ENCODE data around the gene HLA-DRB5.
"Not testable (repeated sequence)": the region's sequence is repeated elsewhere in the genome, so short reads cannot be mapped to it uniquely, and the experiment has no call there.

HLA-DRB5 gene

DNA sequence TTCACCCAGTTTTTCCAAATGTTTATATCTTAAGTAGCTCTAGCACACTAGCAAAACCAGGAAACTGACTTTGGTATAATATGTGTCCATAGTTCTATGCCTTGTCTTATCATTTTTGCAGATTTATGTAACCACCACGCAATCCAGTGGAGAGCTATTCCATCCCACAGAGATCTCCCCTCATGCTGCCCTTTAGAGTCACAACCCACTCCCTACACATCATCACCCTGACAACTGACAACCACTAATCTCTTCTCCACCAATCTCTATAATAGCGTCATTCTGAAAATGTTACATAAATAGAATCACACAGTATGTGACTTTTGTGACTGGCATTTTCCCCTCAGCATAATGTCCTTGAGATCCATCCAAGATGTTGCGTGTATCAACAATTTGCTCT lies 29.1 kb downstream of the HLA-DRB5 start:
- no peak for DNase-seq

DNA sequence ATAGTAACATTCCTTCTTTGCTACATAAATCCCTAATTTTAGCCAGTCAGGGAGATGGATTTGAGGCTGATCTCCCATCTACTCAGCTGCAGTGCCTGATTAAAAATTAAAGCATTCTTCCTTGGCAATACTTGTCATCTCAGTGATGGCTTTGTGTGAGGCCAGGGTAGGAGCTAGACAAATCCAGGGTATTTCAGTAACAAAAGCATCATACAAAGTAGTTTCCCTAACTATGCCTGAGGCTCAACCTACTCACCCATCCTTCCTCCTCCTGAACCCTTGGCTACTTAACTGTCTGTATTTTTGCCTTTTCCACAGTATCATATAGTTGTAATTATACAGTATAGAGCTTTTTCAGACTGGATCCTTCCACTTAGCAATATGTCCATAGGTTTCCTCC lies 37.7 kb downstream of the HLA-DRB5 start:
- no peak for DNase-seq

DNA sequence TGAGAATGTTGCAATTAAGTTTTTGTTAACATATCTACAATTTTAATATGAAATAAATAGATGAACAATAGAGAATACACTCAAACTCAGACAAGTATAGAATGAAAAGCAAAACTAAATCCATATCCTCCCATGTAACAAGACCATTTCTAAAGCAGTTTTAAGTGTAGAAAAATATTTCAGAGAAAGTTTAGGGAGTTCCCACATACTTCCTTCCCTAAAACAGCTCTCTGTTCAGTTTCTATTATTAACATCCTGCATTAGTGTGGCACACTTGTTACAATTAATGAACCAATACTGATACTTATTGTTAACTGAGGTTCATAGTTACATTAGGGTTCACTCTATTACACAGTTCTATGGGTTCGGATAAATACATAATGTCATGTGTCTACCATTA lies 38.4 kb downstream of the HLA-DRB5 start:
- no peak for DNase-seq

DNA sequence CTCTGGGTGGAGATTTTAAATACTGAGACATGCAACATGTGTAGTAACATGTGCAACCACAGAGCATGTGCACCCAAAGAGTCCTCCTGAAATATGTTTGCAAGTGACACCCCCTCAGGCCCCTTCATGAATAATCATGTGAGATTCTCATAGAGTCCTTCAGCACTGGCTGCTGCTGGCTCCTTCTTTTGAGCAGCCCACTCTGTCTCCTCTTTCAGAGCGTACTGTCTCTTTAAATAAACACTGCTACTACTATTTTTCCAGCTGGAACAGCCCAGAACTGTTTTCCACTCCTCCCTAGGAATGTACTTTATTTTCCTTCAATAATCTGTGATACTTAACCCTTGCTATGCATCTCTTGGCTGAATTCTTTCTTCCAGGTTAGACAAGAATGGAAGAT lies 42.0 kb downstream of the HLA-DRB5 start:
- no peak for DNase-seq

DNA sequence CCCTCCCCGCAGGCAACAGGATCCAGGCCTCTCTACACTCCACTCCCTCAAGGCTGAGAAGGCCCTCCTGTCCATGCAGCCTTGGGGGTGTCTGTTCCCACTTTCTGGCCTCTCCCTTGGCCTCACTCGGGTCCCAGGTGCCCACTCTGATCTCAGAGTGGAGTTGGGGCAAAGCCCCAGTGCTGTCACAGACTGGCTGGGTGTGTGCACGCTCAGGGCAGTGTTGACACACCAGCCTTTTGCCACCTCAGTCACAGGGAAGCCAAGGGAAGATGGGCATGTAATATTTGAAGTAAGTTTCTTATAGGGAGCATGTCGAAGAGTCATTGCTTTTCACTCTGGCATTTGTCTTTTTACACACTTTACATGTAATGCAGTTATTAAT lies 45.5 kb downstream of the HLA-DRB5 start:
- DNase-seq, result no peak

DNA sequence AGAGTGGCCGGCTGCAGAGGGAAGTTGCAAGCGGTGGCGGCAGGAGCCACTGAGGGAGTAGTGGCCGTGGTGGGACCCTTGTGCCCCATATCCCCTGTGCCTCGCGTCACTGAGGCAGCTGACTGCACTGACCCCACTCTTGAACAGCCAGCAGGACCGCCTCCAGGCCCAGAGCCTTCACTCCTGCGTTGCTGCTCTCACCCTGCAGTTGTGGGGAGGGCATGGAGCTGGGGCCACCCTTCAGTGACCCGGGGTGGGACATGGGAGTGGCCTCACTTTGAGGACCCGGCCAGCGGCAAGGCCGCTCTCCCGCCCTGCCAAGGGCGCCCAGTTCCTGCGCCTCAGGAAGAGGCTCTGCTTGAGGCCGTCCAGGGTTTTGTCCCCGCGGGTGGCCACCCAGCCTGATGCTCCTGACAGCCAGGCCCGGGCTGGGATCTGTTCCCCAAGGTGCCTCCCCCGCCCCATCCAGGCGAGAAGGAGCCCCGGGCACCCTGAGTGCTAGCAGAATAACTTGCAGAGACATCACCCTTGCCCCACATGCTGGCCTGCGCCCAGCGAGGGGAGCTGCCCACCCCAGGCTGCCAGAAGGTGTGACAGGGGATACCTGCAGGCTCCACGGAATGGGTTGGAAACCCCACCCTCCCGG lies 46.0 kb downstream of the HLA-DRB5 start:
- DNase-seq, result no peak

DNA sequence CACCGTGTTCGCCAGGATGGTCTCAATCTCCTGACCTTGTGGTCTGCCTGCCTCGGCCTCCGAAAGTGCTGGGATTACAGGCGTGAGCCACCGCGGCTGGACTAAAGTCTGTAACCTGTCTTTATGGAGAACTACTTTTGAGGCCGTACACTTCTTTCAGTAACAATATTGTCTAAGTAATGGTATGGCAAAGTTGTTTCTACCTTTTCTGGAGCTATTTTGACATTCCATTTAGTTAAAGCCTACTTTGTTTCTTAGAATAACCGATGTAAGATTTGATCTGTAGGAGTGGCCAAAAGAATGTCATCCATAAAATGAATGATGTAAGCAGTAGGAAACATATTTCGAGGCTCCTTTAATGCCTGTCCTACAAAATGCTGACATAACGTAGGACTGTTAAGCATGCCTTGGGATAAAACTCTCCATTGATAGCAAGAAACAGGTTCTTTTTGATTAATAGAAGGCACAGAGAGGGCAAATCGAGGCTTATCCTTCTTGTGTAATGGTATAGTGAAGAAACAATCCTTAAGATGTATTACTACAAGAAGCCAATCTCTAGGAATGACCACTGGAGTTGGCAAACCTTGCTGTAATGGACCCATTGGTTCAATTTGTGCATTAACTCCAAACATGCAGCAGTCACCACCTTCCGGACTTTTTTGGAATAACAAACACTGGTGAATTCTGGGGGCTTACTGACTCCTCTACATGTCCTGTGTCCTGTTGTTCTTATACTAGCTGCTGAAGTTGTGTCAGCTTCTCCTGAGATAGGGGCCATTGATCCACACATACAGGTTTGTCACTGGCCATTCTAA lies 54.5 kb downstream of the HLA-DRB5 start:
- no peak for DNase-seq

DNA sequence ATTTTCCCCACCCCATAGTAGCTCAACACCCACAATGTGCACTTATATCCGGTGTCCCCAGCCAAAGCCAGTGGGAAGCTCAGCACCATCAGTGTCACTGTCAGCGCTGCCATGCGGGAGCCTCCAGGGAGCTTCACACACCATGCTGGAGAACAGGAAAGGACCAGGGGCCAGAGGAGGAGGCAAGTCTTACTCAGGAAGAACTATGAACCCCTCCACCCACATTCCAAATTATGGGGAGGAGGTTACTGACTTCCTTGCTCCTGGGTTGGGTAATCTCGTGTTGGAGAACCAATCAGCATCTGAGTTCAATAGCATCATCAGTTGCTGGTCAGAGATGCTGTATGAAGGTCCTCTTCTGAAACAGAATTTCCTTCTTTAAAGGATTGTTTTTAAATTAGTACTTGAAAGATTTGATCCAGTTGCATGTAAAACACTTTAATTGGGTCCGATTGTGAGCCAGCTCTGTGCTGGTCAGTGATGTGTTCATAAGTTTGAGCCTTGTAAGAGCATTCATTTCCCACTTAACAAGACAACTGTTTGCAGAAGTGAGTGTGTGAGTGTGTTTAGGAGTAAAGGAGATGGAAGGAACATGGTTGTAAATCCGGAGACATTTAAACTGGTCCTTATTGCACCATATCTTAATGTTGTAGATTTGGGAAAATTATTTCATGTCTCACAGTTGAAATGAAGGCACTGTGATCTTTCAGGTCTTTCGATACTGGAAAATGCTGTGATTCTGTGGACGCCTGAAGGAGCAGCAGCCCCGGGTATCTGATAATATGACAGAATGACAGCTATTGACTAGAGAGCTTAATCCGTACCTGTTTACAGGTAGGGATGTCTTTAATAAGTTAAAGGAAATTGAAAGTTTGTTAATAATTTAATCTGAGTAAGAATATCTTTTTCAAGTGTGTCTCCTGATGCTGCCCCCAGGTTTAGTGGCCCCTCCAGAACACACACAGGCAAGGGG lies 56.4 kb downstream of the HLA-DRB5 start:
- not testable (repeated sequence) for DNase-seq

DNA sequence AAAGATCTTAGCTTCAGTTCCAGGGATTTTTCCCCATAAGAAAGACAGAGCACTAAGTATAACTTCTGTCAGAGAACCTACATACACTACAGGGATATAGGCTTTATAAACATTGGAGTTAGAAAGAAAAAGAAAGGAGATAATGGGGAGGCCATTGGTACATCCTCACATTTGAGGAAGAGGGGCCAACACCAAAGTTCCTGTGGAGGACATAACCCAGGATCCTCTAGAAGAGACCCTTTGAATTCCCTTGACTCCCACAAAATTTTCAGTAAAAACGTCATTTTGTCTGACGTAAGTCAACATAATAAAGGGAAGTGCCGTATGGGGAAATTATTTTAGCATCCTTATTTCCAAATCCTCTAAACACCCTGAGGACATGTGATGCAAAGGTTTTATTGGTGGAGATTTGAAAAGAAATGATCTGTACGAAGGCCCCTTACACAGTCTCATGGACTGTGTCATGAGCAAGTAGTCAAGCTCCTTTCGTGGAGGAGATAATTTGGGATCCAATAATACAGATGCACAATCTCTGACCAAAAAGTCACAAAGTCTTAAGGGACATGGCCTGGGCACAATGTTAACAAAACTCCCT lies 57.2 kb downstream of the HLA-DRB5 start:
- no peak for DNase-seq

DNA sequence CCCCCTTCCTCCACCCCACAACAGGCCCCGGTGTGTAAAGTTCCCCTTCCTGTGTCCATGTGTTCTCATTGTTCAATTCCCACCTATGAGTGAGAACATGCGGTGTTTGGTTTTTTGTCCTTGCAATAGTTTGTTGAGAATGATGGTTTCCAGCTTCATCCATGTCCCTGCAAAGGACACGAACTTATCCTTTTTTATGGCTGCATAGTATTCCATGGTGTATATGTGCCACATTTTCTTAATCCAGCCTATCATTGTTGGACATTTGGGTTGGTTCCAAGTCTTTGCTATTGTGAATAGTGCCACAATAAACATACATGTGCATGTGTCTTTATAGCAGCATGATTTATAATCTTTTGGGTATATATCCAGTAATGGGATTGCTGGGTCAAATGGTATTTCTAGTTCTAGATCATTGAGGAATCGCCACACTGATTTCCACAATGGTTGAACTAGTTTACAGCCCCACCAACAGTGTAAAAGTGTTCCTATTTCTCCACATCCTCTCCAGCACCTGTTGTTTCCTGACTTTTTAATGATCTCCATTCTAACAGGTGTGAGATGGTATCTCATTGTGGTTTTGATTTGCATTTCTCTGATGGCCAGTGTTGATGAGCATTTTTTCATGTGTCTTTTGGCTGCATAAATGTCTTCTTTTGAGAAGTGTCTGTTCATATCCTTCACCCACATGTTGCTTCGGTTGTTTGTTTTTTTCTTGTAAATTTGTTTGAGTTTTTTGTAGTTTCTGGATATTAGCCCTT lies 62.2 kb downstream of the HLA-DRB5 start:
- not testable (repeated sequence) for DNase-seq
